Measurements from ENCODE around the gene RITA1. TPM values are rescaled to one million over a fixed set of nuclear protein-coding genes. Genes with fewer than 3 reads are reported as not detected.

RITA1 gene
- total and polyA plus RNA-seq, 2 of the 4 experiments (the other 2 are of a cell fraction), result 14.2 to 14.7 TPM

- no peak for ATAC-seq (ENCODE audit: low read depth)
- in situ Hi-C loops (cut with MboI; ENCODE audit: low sequenced_read_pairs), result no loop called here
- H3K56ac ChIP-seq (ENCODE audit: extremely low read depth, insufficient read depth, low read length), result no peak overlapping the region
These were observed 44.8 kb upstream of the RITA1 start for GRCh38 chr12:113140706-113141105.

More at GRCh38 chr12:113140706-113141105, 44.8 kb upstream of the RITA1 start:
- no peaks in the 10 kb centered on the region for H4K20me1 ChIP-seq (ENCODE audit: insufficient read depth, low read length)
- no peak overlapping the region for H2BK120ac ChIP-seq (ENCODE audit: low read depth, low read length)
- DNase-seq, result no peak
- intact Hi-C loops (cut with micrococcal nuclease), result no loop called here
- no peak for TF ChIP-seq RCOR1 (IDR thresholded peaks at IDR 0.05; ENCODE audit: insufficient replicate concordance, low read length)
- no peak for TF ChIP-seq ELK1 (IDR thresholded peaks at IDR 0.05; ENCODE audit: borderline replicate concordance, low read depth, low read length)
- no peak for TF ChIP-seq BHLHE40 (IDR thresholded peaks at IDR 0.05; ENCODE audit: low read depth, low read length)
- no peak for TF ChIP-seq CHD1 (IDR thresholded peaks at IDR 0.05; ENCODE audit: low read depth, low read length)
- TF ChIP-seq RFX5 (IDR thresholded peaks at IDR 0.05; ENCODE audit: low read depth, low read length), result no peak
- TF ChIP-seq CEBPB (IDR thresholded peaks at IDR 0.05; ENCODE audit: low read depth, low read length), result no peak
- TF ChIP-seq USF2 (IDR thresholded peaks at IDR 0.05; ENCODE audit: low read depth, low read length), result no peak
- TF ChIP-seq MXI1 (IDR thresholded peaks at IDR 0.05; ENCODE audit: borderline replicate concordance, low read depth, low read length), result no peak
- no peak for TF ChIP-seq FOS (IDR thresholded peaks at IDR 0.05; ENCODE audit: low read depth, low read length)
- TF ChIP-seq RAD21 (IDR thresholded peaks at IDR 0.05; ENCODE audit: low read length), result no peak
- H4K91ac ChIP-seq (ENCODE audit: insufficient read depth, low read depth, low read length), result no peak overlapping the region
- H4K5ac ChIP-seq (ENCODE audit: low read depth, low read length), result no peak overlapping the region
- H3K4ac ChIP-seq (ENCODE audit: low read depth, low read length), result no peak overlapping the region
- no peak overlapping the region for H3K27ac ChIP-seq (ENCODE audit: insufficient read depth, low read length)
- no peaks in the 10 kb centered on the region for H3K36me3 ChIP-seq (ENCODE audit: control insufficient read depth, insufficient read depth, low read length)
- dilution Hi-C loops (cut with HindIII; ENCODE audit: low sequenced_read_pairs, unreplicated experiment), result no loop called here
- H2BK15ac ChIP-seq (ENCODE audit: low read depth, low read length), result no peak overlapping the region
- no peaks in the 10 kb centered on the region for H3K9me1 ChIP-seq (ENCODE audit: insufficient read depth, low read length)
- no peak overlapping the region for H3K4me3 ChIP-seq (ENCODE audit: insufficient read depth, low read depth, low read length)
- no peak overlapping the region for H3K18ac ChIP-seq (ENCODE audit: low read depth, low read length)
- peaks cover 7% of the 10 kb centered on the region for H3K27me3 ChIP-seq (ENCODE audit: control insufficient read depth, insufficient read depth, low read length)
- H3K23ac ChIP-seq (ENCODE audit: low read depth, low read length), result no peak overlapping the region
- no peak overlapping the region for H3K9ac ChIP-seq (ENCODE audit: low read depth, low read length)
- CTCF ChIA-PET, result no interaction called here
- H2AK5ac ChIP-seq (ENCODE audit: low read depth, low read length), result no peak overlapping the region
- H2BK5ac ChIP-seq (ENCODE audit: low read depth, low read length, poor library complexity, severe bottlenecking), result no peak overlapping the region
- H2AFZ ChIP-seq (replicated peaks; ENCODE audit: low read length, poor library complexity), result no peak overlapping the region
- H3K9me3 ChIP-seq (ENCODE audit: control insufficient read depth, insufficient read depth, low read length), result no peaks in the 10 kb centered on the region
- POLR2A ChIA-PET (ENCODE audit: unreplicated experiment), result no interaction called here
- no peak overlapping the region for H3K4me2 ChIP-seq (ENCODE audit: low read depth, low read length)
- H3K4me1 ChIP-seq (ENCODE audit: control insufficient read depth, insufficient read depth, low read length), result no peaks in the 10 kb centered on the region
- no peak overlapping the region for H2BK20ac ChIP-seq (ENCODE audit: low read depth, low read length)
- no TSS peak for BruUV-seq (replicated peaks)
- no peak overlapping the region for H3K14ac ChIP-seq (replicated peaks; ENCODE audit: low read depth, low read length)
- no peaks in the 10 kb centered on the region for H3K79me1 ChIP-seq (ENCODE audit: low read depth in 1 of 2, low read length in 2 of 2)
- no CpG with 5 or more reads among the region's 7 CpGs for WGBS, 2 experiments (ENCODE audit: extremely low coverage in 2 of 2, insufficient read length in 1 of 2)
- no peak overlapping the region for H2AK9ac ChIP-seq (replicated peaks; ENCODE audit: low read depth, low read length, poor library complexity)
- no peak overlapping the region for H4K8ac ChIP-seq (ENCODE audit: low read depth in 2 of 2, low read length in 2 of 2)

Data from IMR-90 (cell line).